H9 (cell line): Measurements from ENCODE around the gene PHETA1. TPM values are rescaled to one million over a fixed set of nuclear protein-coding genes. Genes with fewer than 3 reads are reported as not detected.

ENCODE experiments used
- DNase-seq: peaks from one replicate; pipeline ENCODE4 v3.0.0-alpha.2; 2017
- H2AFZ ChIP-seq: one replicate; pipeline ENCODE4 v1.6.1; 2013; ENCODE audit warnings: mild to moderate bottlenecking, low read length, control low read depth, moderate library complexity
- H2AK5ac ChIP-seq: 2 replicates; pipeline ENCODE4 v1.6.1; 2013; ENCODE audit warnings: low read length, control low read depth, mixed read lengths; ENCODE audit not compliant: insufficient read length
- H2BK120ac ChIP-seq: one replicate; pipeline ENCODE4 v1.6.1; 2013; ENCODE audit warnings: low read depth, mild to moderate bottlenecking, low read length, control low read depth, inconsistent platforms; ENCODE audit not compliant: poor library complexity, severe bottlenecking
- H2BK12ac ChIP-seq: 2 replicates; pipeline ENCODE4 v1.6.1; 2013; ENCODE audit warnings: low read length, control low read depth, mixed read lengths, low read depth; ENCODE audit not compliant: insufficient read length
- H2BK15ac ChIP-seq: 2 replicates; pipeline ENCODE4 v1.6.1; 2013; ENCODE audit warnings: low read depth, low read length, control low read depth
- H2BK20ac ChIP-seq: one replicate; pipeline ENCODE4 v1.6.1; 2013; ENCODE audit warnings: low read depth, mild to moderate bottlenecking, low read length, control low read depth, inconsistent platforms; ENCODE audit not compliant: poor library complexity, severe bottlenecking
- H2BK5ac ChIP-seq: 2 replicates; pipeline ENCODE4 v1.6.1; 2013; ENCODE audit warnings: low read length, control low read depth, mixed read lengths; ENCODE audit not compliant: insufficient read length
- H3K14ac ChIP-seq: 2 replicates; pipeline ENCODE4 v1.6.1; 2013; ENCODE audit warnings: low read length, control low read depth; ENCODE audit not compliant: insufficient read depth
- H3K18ac ChIP-seq: 2 replicates; pipeline ENCODE4 v1.6.1; 2013; ENCODE audit warnings: low read depth, mild to moderate bottlenecking, mixed read lengths, low read length, control low read depth; ENCODE audit not compliant: insufficient read length
- H3K23ac ChIP-seq: 2 replicates; pipeline ENCODE4 v1.6.1; 2013; ENCODE audit warnings: low read length, control low read depth, mixed read lengths, low read depth; ENCODE audit not compliant: insufficient read length
- H3K23me2 ChIP-seq: 2 replicates; pipeline ENCODE4 v1.6.1; 2013; ENCODE audit warnings: low read depth, mild to moderate bottlenecking, mixed read lengths, low read length, control low read depth; ENCODE audit not compliant: insufficient read length, poor library complexity, severe bottlenecking
- H3K27ac ChIP-seq: 2 replicates; pipeline ENCODE4 v1.5.1; 2013; ENCODE audit warnings: low read length, control low read depth, mixed read lengths, low read depth; ENCODE audit not compliant: insufficient read length
- H3K27me3 ChIP-seq: 2 replicates; pipeline ENCODE4 v1.6.1; 2013; ENCODE audit warnings: low read length, control low read depth, inconsistent platforms; ENCODE audit not compliant: insufficient read depth
- H3K4ac ChIP-seq: 2 replicates; pipeline ENCODE4 v1.6.1; 2013; ENCODE audit warnings: low read depth, mild to moderate bottlenecking, control low read depth, inconsistent platforms, low read length, moderate library complexity
- H3K4me1 ChIP-seq: 2 replicates; pipeline ENCODE4 v1.6.1; 2013; ENCODE audit warnings: low read length, control low read depth, inconsistent platforms; ENCODE audit not compliant: insufficient read depth
- H3K4me2 ChIP-seq: 2 replicates; pipeline ENCODE4 v1.6.1; 2013; ENCODE audit warnings: low read length, control low read depth, mixed read lengths; ENCODE audit not compliant: insufficient read length, insufficient read depth
- H3K56ac ChIP-seq: 2 replicates; pipeline ENCODE4 v1.6.1; 2013; ENCODE audit warnings: low read depth, mild to moderate bottlenecking, mixed read lengths, low read length, control low read depth; ENCODE audit not compliant: insufficient read length
- H3K79me1 ChIP-seq: 2 replicates; pipeline ENCODE4 v1.6.1; 2013; ENCODE audit warnings: low read depth, mild to moderate bottlenecking, moderate library complexity, low read length, control low read depth, inconsistent platforms; ENCODE audit not compliant: insufficient read depth, poor library complexity, severe bottlenecking
- H3K79me2 ChIP-seq: 2 replicates; pipeline ENCODE4 v1.6.1; 2013; ENCODE audit warnings: low read length, control low read depth, inconsistent platforms; ENCODE audit not compliant: insufficient read depth
- H3K9ac ChIP-seq: 2 replicates; pipeline ENCODE4 v1.6.1; 2013; ENCODE audit warnings: low read length, control low read depth, mixed read lengths; ENCODE audit not compliant: insufficient read length; ENCODE audit errors: extremely low read depth
- H3K9me3 ChIP-seq: one replicate; pipeline ENCODE4 v1.6.1; 2013; ENCODE audit warnings: low read depth, low read length, inconsistent platforms; ENCODE audit not compliant: control insufficient read depth
- H3T11ph ChIP-seq: one replicate; pipeline ENCODE4 v1.6.1; 2013; ENCODE audit warnings: mild to moderate bottlenecking, low read length, control low read depth, inconsistent platforms
- H4K20me1 ChIP-seq: one replicate; pipeline ENCODE4 v1.6.1; 2013; ENCODE audit not compliant: control insufficient read depth, insufficient read length, insufficient read depth
- H4K5ac ChIP-seq: 2 replicates; pipeline ENCODE4 v1.6.1; 2013; ENCODE audit warnings: low read depth, mild to moderate bottlenecking, mixed read lengths, low read length, control low read depth; ENCODE audit not compliant: insufficient read length
- H4K8ac ChIP-seq: replicated peaks from 2 replicates; pipeline ENCODE4 v1.6.1; 2013; ENCODE audit warnings: low read length, control low read depth, mixed read lengths, low read depth; ENCODE audit not compliant: insufficient read length
- H4K91ac ChIP-seq: 2 replicates; pipeline ENCODE4 v1.6.1; 2013; ENCODE audit warnings: low read depth, mild to moderate bottlenecking, moderate library complexity, mixed read lengths, low read length, control low read depth; ENCODE audit not compliant: insufficient read length
- H3K27ac Mint-ChIP-seq, 3 experiments: 2 replicates in 2 of 3; 3 replicates in 1 of 3; pipeline ENCODE4 v1.8.0; 2020 to 2021; ENCODE audit warnings: mixed read lengths in 3 of 3, mild to moderate bottlenecking in 1 of 3, moderate library complexity in 1 of 3
- H3K27me3 Mint-ChIP-seq: 2 replicates; pipeline ENCODE4 v1.8.0; 2021; ENCODE audit warnings: low read depth, mild to moderate bottlenecking, moderate library complexity, mixed read lengths
- H3K36me3 Mint-ChIP-seq, 3 experiments: 2 replicates in 2 of 3; 3 replicates in 1 of 3; pipeline ENCODE4 v1.8.0; 2020 to 2021; ENCODE audit warnings: low read depth in 3 of 3, mixed read lengths in 3 of 3; ENCODE audit not compliant: insufficient read depth in 1 of 3
- H3K4me1 Mint-ChIP-seq, 2 experiments: 2 replicates each; pipeline ENCODE4 v1.8.0; 2020; ENCODE audit warnings: mixed read lengths in 2 of 2
- H3K4me3 Mint-ChIP-seq, 2 experiments: 2 replicates in 1 of 2; 3 replicates in 1 of 2; pipeline ENCODE4 v1.8.0; 2020 to 2021; ENCODE audit warnings: mild to moderate bottlenecking in 2 of 2, mixed read lengths in 2 of 2, moderate library complexity in 1 of 2
- H3K9me3 Mint-ChIP-seq, 2 experiments: 2 replicates in 1 of 2; 3 replicates in 1 of 2; pipeline ENCODE4 v1.8.0; 2020; ENCODE audit warnings: mild to moderate bottlenecking in 2 of 2, mixed read lengths in 2 of 2, moderate library complexity in 1 of 2
- WGBS: extraction: QIAGEN DNeasy Blood & Tissue Kit; methylation state at CpG from one replicate; pipeline ENCODE4 v1.1.7; 2013; ENCODE audit warnings: missing lambda C conversion rate, low lambda C conversion rate, mixed read lengths; ENCODE audit not compliant: insufficient read length; ENCODE audit errors: extremely low coverage; 5-methylcytosine and 5-hydroxymethylcytosine counted together
- total RNA-seq: library from RNA; stranded (reverse); gene quantifications from 2 replicates; pipeline ENCODE4 v1.2.1, GENCODE V29; 2021
- TF ChIP-seq, protein P1 (sequence below): fragments of 200-600 bp; sonication (generic); conservative IDR thresholded peaks from 3 replicates; pipeline ENCODE4 v1.8.0; 2021; ENCODE audit warnings: antibody characterized with exemption, mild to moderate bottlenecking

Gene PHETA1
- total RNA-seq, 1 experiment from 2014 or later = 13.1 TPM

DNA sequence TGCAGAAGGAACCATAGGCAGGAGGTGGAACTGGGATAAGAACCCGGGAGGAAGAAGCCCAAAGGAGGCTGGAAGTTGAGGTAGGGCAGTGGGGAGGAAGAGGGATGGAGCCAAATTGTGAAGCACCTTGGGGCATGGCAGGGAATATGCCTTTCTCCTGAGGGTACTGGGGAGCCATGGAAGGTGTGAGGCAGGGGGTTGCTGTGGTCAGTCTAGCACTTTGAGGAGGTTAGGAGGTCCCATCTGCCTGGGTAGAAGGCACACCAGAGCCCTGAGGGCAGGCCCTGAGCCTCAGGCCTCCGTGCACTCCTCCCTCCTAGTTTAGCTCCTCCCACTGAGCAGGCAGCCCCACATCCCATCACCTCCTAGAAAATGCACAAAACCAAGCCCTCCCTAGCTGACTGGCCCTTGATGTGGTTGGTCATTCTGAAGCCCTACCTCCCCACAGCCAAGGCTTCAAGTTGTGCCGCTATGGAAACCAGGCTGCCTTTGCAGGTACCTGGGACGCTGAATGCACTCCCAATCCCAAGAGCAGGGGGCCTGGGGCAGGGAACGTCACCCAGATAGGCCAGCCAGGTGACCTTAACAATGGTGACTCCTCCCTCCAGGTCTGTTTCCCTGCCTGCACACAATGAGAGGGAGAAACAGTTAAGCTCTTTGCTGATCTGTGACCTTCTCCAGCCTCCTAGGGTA, 15.1 kb downstream of the PHETA1 start:
- H2BK5ac ChIP-seq = no peak overlapping the region
- Mint-ChIP-seq H3K4me1 (peaks cover 8 to 18% of the 10 kb centered on the region in 2 experiments; a peak in 3 of 4 replicates), H3K27ac (peak overlapping the region in 2 of 3 experiments; percentile 48 to 83; a peak in 3 of 7 replicates), H3K27me3 (peaks cover 4% of the 10 kb centered on the region; the same call in 1 of the 2 replicates), H3K9me3 (peaks cover 2 to 6% of the 10 kb centered on the region in 2 experiments), H3K36me3 (peaks cover 2 to 9% (median 6%) of the 10 kb centered on the region in 3 experiments; a peak in 6 of 7 replicates), H3K4me3 (no peak overlapping the region; a peak in 1 of 5 replicates)
- H4K5ac ChIP-seq = no peak overlapping the region
- no peak overlapping the region for H3K9ac ChIP-seq
- no peak overlapping the region for H2AFZ ChIP-seq
- no peaks in the 10 kb centered on the region for H3K79me1 ChIP-seq
- TF ChIP-seq, protein P1, sequence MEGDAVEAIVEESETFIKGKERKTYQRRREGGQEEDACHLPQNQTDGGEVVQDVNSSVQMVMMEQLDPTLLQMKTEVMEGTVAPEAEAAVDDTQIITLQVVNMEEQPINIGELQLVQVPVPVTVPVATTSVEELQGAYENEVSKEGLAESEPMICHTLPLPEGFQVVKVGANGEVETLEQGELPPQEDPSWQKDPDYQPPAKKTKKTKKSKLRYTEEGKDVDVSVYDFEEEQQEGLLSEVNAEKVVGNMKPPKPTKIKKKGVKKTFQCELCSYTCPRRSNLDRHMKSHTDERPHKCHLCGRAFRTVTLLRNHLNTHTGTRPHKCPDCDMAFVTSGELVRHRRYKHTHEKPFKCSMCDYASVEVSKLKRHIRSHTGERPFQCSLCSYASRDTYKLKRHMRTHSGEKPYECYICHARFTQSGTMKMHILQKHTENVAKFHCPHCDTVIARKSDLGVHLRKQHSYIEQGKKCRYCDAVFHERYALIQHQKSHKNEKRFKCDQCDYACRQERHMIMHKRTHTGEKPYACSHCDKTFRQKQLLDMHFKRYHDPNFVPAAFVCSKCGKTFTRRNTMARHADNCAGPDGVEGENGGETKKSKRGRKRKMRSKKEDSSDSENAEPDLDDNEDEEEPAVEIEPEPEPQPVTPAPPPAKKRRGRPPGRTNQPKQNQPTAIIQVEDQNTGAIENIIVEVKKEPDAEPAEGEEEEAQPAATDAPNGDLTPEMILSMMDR = peak; percentile 19; the same call in 1 of the 3 replicates
- peaks cover 3% of the 10 kb centered on the region for H3K9me3 ChIP-seq
- no peak overlapping the region for H3T11ph ChIP-seq
- no peak overlapping the region for H2BK12ac ChIP-seq
- no peak overlapping the region for H2BK20ac ChIP-seq
- no peak overlapping the region for H4K91ac ChIP-seq
- H3K18ac ChIP-seq = no peak overlapping the region
- H3K79me2 ChIP-seq = no peaks in the 10 kb centered on the region
- no peak overlapping the region for H3K56ac ChIP-seq
- DNase-seq = peak; percentile 84
- H4K8ac ChIP-seq = no peak overlapping the region
- no peak overlapping the region for H2AK5ac ChIP-seq
- no peak overlapping the region for H3K4ac ChIP-seq
- no CpG with 5 or more reads among the region's 5 CpGs for WGBS
- H3K14ac ChIP-seq = no peak overlapping the region; the same call in 1 of the 2 replicates
- H2BK15ac ChIP-seq = no peak overlapping the region
- H3K27ac ChIP-seq = no peak overlapping the region
- H3K27me3 ChIP-seq = no peaks in the 10 kb centered on the region
- H3K23ac ChIP-seq = no peak overlapping the region
- no peak overlapping the region for H3K4me2 ChIP-seq
- no peak overlapping the region for H2BK120ac ChIP-seq
- no peaks in the 10 kb centered on the region for H3K23me2 ChIP-seq
- H3K4me1 ChIP-seq = no peaks in the 10 kb centered on the region
- no peaks in the 10 kb centered on the region for H4K20me1 ChIP-seq
